ENCODE results near the gene PCYT1B.
"Not testable (repeated sequence)": the region's sequence is repeated elsewhere in the genome, so short reads cannot be mapped to it uniquely, and the experiment has no call there.

The PCYT1B gene

GRCh38 chrX:24661292-24661691, 14.1 kb upstream of the PCYT1B start:
- H3K4me3 ChIP-seq (ENCODE audit: low read length), result no peak overlapping the region
- no peak for TF ChIP-seq CTCF (IDR thresholded peaks at IDR 0.05; ENCODE audit: insufficient read depth, low read depth, low read length, missing control alignments)
- DNase-seq (ENCODE audit: low read depth), result no peak

- no peak for TF ChIP-seq CTCF (IDR thresholded peaks at IDR 0.05; ENCODE audit: insufficient read depth, low read depth, low read length, missing control alignments)
- no peak for DNase-seq (ENCODE audit: low read depth)
- H3K4me3 ChIP-seq (ENCODE audit: low read length), result no peak overlapping the region
Measured at GRCh38 chrX:24659646-24660045, 12.5 kb upstream of the PCYT1B start.

GRCh38 chrX:24659106-24659505, 12.0 kb upstream of the PCYT1B start:
- no peak for TF ChIP-seq CTCF (IDR thresholded peaks at IDR 0.05; ENCODE audit: insufficient read depth, low read depth, low read length, missing control alignments)
- H3K4me3 ChIP-seq (ENCODE audit: low read length), result no peak overlapping the region
- no peak for DNase-seq (ENCODE audit: low read depth)

- no peak for DNase-seq (ENCODE audit: low read depth)
- H3K4me3 ChIP-seq (ENCODE audit: low read length), result no peak overlapping the region
- no peak for TF ChIP-seq CTCF (IDR thresholded peaks at IDR 0.05; ENCODE audit: insufficient read depth, low read depth, low read length, missing control alignments)
Measured at GRCh38 chrX:24658421-24658820, 11.3 kb upstream of the PCYT1B start.

- TF ChIP-seq CTCF (IDR thresholded peaks at IDR 0.05; ENCODE audit: insufficient read depth, low read depth, low read length, missing control alignments), result no peak
- DNase-seq (ENCODE audit: low read depth), result no peak
- H3K4me3 ChIP-seq (ENCODE audit: low read length), result no peak overlapping the region
Measured at GRCh38 chrX:24657671-24658386, 10.7 kb upstream of the PCYT1B start.

- DNase-seq (ENCODE audit: low read depth); H3K4me3 ChIP-seq (ENCODE audit: low read length): not testable (repeated sequence)
Measured at GRCh38 chrX:24655679-24656078, 8.5 kb upstream of the PCYT1B start.

GRCh38 chrX:24651783-24652182, 4.6 kb upstream of the PCYT1B start:
- TF ChIP-seq CTCF (IDR thresholded peaks at IDR 0.05; ENCODE audit: insufficient read depth, low read depth, low read length, missing control alignments), result no peak
- DNase-seq (ENCODE audit: low read depth), result no peak
- H3K4me3 ChIP-seq (ENCODE audit: low read length), result no peak overlapping the region

All from epithelial cell of esophagus (primary cell).